Prostate gland (tissue), 2 donors: ENCODE results near the gene EMID1.

Experiments
- CTCF ChIP-seq, 4 experiments: fragments of 200-600 bp in 2 of 4; fragments of 450-650 bp in 2 of 4; sonication (generic) in 2 of 4; IDR thresholded peaks; 1 replicate in 3 of 4; 2 replicates in 1 of 4; pipeline ENCODE4 v1.5.1; 2016 to 2019; ENCODE audit warnings: antibody characterized with exemption in 4 of 4, mild to moderate bottlenecking in 2 of 4, moderate library complexity in 2 of 4
- POLR2A ChIP-seq: fragments of 450-650 bp; IDR thresholded peaks from one replicate; pipeline ENCODE4 v1.6.1; 2016; ENCODE audit warnings: antibody characterized with exemption, mild to moderate bottlenecking
- POLR2AphosphoS5 ChIP-seq: sonication (generic); formaldehyde crosslinking; IDR thresholded peaks from one replicate; pipeline ENCODE4 v1.6.1; 2017; ENCODE audit warnings: antibody characterized with exemption

- no peak for TF ChIP-seq CTCF (IDR thresholded peaks at IDR 0.05)
- no peak for TF ChIP-seq POLR2AphosphoS5
- TF ChIP-seq POLR2A = no peak
Observed at GRCh38 chr22:29253561-29254285, 48.0 kb downstream of the EMID1 start.
